Measurements from ENCODE around the gene MRPL53. TPM values are rescaled to one million over a fixed set of nuclear protein-coding genes. Genes with fewer than 3 reads are reported as not detected.
A peak's percentile ranks its signal among the peaks of the same experiment; 100 is the strongest.
"Not testable (repeated sequence)": the region's sequence is repeated elsewhere in the genome, so short reads cannot be mapped to it uniquely, and the experiment has no call there.

Gene MRPL53
- total RNA-seq, 1 experiment from 2014 or later = 38.0 TPM

- DNase-seq (ENCODE audit: low read depth) = peak; percentile 94
These were observed 10.6 kb upstream of the MRPL53 start, which contains the start of the genes CCDC142 and TTC31 for GRCh38 chr2:74482801-74483674. Gene CCDC142 (minus strand): TSS chr2:74482998. CDS start chr2:74482837, 161 bp downstream. Gene TTC31 (plus strand): TSS chr2:74483081. CDS start chr2:74483096, 15 bp downstream.

DNA sequence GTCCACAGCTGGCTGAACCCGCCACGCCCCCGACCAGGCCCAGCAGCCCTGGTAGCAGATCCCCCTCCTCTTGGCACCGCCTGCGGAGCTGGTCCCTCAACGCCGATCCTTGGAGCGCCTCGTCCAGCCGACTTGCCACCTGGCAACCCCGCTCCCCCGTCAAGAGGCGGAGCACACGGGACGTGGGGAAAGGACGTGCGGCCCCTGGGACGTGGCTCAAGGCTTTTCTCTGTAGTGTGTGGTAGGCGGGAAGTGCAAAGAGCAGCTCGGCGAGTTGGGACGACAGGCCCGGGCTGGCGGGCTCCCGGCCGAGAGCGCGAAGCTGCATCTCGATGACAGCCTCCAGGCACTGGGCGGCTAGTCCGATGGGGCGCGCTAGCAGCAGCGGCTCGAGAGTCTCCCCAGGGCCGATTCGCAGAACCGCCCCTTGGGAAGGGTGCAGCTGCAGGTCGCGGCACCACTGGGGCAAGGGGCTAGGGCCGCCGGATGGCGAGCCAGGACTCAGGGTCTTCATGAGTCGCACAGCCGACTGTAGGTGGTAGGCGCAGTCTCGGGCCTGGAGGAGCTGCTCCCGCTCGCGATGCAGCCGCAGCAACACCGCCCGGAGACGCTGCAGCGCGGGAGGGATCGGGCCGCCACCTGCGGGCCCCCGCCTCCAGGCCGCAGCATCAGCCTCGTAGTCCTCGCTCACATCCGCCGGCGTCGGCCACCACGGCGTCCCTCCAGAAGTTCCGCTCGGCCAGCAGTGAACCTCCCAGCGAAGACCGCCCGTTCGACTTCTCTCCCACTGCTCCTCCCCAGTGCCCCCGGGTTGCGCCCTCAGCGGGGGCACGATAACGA, 9.7 kb upstream of the MRPL53 start:
- DNase-seq (ENCODE audit: low read depth) = no peak

DNA sequence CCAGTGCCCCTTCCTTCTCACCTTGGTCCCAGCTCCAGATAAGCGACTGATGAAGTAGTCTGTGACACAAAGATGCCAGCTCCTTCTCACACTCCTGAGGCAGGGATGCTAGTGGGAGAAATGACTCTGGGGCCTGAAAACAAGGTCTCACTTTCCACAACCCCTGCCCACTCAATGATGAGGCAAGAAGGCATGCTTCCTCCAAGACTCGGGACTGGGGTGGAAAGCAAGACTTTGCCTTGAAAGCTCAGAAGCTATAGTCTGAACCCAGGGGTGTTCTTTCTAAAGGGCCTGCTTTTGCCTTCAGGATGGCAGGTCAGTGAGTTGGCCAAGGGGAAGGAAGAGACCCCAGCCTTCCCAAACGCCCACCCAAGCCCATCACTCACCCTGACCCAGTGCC, 9.0 kb upstream of the MRPL53 start:
- DNase-seq (ENCODE audit: low read depth) = no peak

DNA sequence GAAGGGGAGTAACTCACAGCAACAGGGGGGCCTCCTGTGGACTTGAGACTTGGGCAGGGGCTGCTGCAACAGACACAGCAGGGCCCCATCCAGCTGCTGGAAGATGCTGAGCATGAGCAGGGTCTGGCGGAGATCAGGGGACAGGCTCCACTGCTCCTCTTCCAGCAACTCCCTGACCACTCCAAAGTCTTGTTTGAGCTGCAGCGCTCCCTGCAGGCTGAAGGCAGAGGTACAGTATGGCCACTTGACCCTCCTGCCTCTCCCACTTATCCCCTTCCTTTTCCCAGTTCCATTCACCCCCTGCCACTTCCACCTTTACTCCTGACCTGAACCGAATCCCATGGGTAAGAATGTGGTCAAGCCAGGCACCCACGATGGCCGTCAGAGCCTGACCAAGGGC, 2.4 kb upstream of the MRPL53 start:
- DNase-seq (ENCODE audit: low read depth) = no peak

DNA sequence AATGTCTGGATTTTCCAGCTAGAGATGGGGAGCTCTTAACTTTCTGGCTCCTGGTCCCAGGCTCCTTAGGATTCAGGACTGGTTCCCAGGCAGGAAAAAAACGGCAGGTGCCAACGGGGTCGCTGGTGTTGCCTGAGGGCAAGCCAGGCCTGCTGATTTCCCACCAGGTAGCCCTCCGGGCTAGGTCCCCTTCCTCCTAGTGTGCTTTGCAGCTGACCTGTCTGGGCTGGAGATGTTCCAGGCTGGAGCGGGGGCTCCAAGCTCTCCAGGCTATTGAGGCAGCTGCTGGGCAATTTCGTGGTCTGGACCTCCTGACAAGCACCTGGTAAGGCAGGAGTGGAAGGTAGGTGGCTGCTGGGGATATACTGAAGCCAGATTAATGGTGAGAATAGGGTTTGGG, 2.0 kb upstream of the MRPL53 start:
- DNase-seq (ENCODE audit: low read depth) = no peak

GRCh38 chr2:74472945-74473258, 422 bp upstream of the MRPL53 start:
- no peak for DNase-seq (ENCODE audit: low read depth)

DNA sequence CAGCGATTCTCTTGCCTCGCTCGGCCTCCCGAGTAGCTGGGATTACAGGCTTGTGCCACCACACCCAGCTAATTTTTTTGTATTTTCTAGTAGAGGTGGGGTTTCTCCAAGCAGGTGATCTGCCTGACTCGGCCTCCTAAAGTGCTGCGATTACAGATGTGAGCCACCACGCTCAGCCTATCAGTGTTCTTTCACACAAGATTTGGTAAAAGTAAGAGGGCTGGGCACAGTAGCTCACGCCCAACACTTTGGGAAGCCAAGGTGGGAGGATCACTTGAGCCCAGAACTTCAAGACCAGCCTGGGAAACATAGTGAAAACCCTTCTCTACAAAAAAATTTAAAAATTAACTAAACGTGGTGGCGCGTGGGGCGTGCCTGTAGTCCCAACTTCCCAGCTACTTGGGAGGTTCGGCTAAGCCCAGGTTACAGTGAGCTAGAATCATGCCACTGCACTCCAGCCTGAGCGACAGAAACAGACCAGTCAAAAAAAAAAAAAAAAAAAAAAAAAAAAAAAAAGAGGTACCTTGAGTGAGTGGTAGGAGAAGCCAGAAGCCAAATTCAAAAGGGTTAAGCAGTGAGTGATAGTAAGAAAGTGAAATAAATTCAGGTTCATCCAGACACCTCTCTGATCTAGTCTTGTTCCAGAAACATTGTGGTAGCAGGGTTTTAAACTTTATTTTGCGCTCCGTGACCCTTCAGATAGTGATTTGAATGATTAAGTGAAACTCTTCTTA, 981 bp downstream of the MRPL53 start:
- DNase-seq (ENCODE audit: low read depth) = no peak

DNA sequence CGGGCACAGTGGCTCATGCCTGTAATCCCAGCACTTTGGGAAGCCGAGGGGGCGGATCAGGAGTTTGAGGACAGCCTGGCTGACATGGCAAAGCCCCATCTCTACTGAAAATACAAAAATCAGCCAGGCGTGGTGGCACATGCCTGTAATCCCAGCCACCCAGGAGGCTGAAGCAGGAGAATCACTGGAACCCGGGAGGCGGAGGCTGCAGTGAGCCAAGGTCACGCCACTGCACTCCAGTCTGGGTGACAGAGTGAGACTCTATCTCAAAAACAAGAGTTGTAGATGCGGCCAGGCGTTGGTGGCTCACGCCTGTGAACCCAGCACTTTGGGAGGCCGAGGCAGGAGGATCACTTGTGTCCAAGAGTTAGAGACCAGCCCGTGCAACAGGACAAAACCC, 1.7 kb downstream of the MRPL53 start:
- not testable (repeated sequence) for DNase-seq (ENCODE audit: low read depth)

DNA sequence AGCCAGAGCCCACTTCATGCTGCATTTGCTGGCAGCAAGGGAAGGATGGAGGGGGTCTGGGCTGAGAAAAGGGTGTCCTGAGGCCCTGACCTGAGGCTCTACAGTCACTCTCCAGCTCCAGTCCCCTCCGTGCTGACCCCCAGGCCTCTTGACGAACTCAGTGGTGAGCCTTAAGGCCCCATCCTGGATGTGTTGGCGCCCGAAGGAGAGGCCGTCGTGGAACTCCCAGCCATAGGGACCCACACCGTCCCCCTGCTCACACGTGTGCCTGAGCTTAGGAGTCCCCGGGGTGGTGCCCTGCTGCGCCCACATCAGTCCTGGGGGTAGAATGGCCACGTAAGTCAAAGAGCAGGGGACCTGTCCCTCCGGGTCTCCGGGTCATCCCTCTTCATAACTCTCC, 8.1 kb downstream of the MRPL53 start:
- no peak for DNase-seq (ENCODE audit: low read depth)

DNA sequence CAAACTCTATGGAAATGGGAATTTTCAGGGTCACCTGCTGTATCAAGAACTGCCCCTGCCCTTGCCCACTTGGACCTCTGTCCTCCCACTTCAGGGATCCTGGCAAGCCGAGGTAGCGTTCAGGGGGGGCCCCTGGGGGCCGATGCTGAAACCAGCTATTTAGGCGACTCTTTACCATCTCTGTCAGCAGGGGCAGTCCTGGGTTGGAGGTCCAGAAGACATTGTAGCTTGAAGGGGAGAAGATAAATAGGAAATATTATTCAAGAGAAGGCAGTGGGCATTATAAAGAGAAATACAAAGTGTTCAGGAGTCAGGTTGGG, 9.7 kb downstream of the MRPL53 start:
- no peak for DNase-seq (ENCODE audit: low read depth)

DNA sequence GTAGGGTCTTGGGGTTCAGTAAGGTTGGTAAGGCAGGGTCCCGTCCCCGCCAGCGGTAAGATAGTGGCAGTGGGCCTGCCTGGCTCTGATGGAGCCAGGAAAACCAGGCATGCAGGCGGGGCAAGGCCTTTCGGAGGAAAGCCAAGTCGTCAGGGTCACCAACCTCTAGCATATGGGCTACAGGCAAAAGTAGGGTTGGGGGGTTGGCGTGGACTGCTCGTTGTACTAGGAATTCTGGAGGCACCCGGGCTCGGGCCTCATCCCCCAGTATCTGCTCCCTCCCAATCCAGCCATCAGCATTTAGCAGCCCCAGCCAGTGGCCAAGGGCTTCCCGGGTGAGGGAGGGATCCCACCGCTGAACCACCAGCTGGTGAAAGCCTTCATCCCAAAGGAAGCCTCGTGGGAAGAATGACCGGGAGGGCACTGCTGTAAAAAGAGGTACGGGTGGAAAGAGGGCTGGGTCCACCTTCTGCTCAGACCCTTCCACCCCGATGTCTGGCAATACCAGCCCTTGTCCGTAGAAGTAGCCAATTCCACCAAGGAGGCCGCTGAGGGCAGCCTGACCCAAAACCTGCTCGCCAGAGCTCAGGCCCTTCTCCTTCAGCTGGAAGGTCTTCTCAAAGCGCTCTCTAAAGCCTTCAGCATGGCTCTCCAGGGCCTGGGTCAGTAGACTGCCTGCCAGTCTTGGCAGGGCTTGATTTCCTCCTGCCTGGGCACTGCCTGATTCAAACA, 10.3 kb downstream of the MRPL53 start:
- no peak for DNase-seq (ENCODE audit: low read depth)

- no peak for DNase-seq (ENCODE audit: low read depth)
These were observed 11.1 kb downstream of the MRPL53 start for GRCh38 chr2:74461187-74462053.

DNA sequence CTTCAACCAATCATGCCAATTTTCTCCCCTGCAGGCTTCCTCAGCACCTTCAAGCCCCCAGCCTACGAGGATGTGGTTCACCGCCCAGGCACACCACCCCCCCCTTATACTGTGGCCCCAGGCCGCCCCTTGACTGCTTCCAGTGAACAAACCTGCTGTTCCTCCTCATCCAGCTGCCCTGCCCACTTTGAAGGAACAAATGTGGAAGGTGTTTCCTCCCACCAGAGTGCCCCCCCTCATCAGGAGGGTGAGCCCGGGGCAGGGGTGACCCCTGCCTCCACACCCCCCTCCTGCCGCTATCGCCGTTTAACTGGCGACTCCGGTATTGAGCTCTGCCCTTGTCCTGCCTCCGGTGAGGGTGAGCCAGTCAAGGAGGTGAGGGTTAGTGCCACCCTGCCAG, 12.3 kb downstream of the MRPL53 start:
- DNase-seq (ENCODE audit: low read depth) = not testable (repeated sequence)

DNA sequence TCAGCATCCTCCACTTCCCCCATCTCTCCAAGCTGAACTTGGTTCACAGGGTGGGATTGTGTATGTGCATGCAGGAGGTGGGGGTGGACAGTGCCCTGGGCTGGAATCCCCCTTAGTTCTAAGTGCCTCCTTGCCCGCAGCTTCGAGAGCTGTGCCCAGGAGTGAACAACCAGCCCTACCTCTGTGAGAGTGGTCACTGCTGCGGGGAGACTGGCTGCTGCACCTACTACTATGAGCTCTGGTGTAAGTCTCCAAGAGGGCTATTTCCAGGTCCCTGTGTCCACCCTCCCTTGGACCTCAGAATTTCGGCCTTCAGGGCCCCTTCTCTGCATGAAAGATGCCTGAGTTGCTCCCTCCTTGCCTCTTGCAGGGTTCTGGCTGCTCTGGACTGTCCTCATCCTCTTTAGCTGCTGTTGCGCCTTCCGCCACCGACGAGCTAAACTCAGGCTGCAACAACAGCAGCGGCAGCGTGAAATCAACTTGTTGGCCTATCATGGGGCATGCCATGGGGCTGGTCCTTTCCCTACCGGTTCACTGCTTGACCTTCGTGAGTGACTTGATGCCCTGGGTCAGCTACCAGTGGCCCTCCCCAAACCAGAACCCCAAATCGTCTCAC, 12.9 kb downstream of the MRPL53 start:
- DNase-seq (ENCODE audit: low read depth) = not testable (repeated sequence)

GRCh38 chr2:74458938-74459363, 13.5 kb downstream of the MRPL53 start:
- DNase-seq (ENCODE audit: low read depth) = no peak

DNA sequence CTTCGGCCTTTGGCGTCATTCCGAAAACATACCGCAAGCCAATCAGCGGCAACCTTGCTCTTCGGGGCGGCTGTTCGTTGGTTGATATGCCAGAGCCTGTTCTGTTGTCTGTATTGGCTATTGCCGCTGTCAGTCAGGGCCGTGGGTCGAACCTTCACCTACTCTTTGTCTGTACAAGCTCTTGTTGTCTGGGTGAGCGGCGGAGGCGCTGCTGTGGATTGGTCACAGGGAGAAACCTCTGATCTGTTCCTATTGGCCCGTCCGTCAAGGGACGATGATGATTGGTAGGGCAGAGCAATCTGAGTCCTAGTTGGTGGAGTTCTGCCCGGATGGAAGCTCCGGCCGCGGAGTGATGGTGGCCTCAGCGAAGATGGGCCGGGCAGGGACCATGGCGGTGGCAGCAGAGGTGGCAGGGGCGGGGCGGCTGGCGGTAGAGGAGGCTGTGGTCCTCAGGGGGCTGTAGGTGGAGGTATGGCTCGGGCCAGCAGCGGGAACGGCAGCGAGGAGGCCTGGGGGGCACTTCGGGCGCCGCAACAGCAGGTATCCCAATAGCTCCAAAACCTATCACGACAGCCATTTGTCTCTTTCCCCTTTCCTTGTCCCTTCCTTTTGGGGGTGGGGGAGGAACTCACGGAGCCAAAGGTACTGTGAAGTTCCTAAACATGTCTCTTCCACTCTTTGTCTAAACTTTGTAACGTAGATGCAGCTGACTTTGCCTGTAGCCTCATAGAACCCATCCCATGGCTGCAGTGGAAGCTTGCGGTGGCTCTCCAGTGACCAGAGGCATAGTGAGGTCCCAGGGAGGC, 14.1 kb downstream of the MRPL53 start, which contains the start of gene WBP1:
TSS of gene WBP1 (plus strand) at position 307 of the 806 bp plus-strand sequence. CDS start at position 472, 165 bp downstream.
- peak; percentile 100 for DNase-seq (ENCODE audit: low read depth)

GRCh38 chr2:74457549-74458131, 14.8 kb downstream of the MRPL53 start:
- DNase-seq (ENCODE audit: low read depth) = peak; percentile 59

- no peak for DNase-seq (ENCODE audit: low read depth)
These were observed 15.3 kb downstream of the MRPL53 start for GRCh38 chr2:74457129-74457548.

All from M059J (cell line).